B cell (primary cell): ENCODE measurements around the gene LPXN.

Source experiments
- CTCF ChIP-seq: fragments of 200-600 bp; IDR thresholded peaks from one replicate; pipeline ENCODE4 v1.8.0; 2022; ENCODE audit warnings: antibody characterized with exemption, mild to moderate bottlenecking
- EZH2 ChIP-seq: IDR thresholded peaks from 2 replicates; pipeline ENCODE4 v1.6.1; 2012; ENCODE audit warnings: borderline replicate concordance, low read depth, mild to moderate bottlenecking, moderate library complexity, low read length; ENCODE audit not compliant: insufficient read depth, poor library complexity, severe bottlenecking

DNA sequence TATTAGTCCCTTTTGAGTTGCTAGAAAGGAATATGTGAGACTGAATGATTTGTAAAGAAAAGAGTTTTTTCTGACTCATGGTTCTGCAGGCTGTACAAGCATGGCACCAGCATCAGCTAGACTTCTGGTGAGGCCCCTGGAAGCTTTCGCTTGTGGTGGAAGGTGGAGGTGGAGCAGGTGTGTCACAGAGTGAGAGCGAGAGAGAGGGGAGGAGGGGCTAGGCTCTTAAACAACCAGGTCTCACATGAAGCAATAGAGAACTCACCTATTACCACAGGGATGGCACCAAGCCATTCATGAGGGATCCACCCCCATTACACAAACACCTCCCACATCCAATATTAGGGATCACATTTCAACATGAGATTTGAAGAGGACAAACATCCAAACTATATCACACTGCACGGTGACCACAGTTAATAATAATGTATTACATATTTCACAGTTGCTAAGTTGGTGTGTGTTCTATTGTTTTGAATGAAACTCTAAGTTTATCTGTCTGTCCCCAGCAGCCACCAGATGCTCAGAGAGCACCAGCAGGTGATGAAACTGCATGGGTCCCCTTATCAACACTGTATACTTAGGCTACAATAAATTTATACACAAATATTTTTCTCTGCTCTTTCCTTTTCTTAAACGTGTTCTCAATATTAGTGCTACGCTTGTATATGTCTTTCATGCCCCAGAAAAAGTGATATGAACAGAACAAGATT lies 17.3 kb upstream of the LPXN start:
- no peak for TF ChIP-seq CTCF
- no peak for TF ChIP-seq EZH2
